Fibroblast of skin of abdomen (primary cell): ENCODE measurements around the gene ZNF836.
A peak's percentile ranks its signal among the peaks of the same experiment; 100 is the strongest.

Source experiments
- DNase-seq: peaks from one replicate; pipeline ENCODE4 v3.0.0-alpha.2; 2013

Gene ZNF836

DNA sequence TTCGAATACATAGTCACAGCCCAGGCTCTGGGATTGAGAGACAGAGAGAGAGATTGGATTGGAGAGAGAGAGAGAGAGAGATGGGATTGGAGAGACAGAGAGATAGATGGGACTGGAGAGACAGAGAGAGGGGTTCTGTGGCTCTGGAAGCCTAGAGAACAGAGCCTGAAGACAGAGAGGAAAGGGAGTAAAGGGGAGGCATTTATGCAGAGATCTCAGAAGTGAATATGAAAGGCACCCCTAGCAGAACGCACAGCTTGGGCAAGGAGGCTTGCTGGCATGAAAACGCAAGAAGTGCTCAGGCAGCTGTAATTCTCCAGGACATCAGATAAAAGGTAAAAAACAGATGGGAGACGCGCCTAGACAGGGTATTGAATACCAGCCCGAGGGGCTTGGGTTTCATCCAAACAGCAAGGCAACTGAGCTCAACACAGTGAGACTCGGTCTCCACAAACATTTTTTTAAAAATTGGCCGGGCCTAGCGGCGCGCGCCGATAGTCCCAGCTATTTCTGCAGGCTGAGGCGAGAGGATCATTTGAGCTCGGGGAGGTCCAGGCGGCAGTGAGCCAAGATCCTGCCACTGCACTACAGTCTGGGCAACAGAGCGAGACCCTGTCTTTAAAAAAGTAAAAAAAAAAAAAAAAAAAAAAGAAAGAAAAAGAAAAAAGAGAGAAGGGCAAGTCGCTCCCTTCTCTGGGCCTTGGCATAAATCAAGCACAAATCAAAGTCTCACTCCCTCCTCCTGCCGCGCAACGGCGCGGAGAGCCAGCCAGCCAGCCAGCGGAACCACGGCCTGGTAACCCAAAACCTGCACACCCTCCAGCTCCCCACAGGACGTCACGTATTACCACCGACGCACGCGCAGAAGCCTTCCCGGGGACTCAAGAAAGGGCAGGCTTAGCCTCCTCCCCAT lies 17.7 kb upstream of the ZNF836 start:
- DNase-seq = no peak

DNA sequence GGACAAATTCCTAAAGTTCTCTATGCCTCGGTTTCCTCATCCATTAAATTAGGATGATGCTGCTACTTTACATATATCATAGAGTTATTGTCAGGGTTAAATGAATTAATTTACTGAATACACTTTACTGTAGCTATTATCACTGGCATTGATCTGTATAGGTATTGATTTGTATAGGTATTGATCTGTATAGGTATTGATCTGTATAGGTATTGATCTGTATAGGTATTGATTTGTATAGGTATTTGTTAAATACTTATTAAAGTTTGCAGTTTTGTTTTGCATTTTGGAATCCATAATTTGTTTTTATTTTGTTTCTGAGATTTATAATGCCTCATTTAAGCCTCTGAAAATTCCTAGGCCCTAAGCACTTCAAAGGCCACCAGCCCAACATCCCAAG lies 16.0 kb upstream of the ZNF836 start:
- DNase-seq = no peak

DNA sequence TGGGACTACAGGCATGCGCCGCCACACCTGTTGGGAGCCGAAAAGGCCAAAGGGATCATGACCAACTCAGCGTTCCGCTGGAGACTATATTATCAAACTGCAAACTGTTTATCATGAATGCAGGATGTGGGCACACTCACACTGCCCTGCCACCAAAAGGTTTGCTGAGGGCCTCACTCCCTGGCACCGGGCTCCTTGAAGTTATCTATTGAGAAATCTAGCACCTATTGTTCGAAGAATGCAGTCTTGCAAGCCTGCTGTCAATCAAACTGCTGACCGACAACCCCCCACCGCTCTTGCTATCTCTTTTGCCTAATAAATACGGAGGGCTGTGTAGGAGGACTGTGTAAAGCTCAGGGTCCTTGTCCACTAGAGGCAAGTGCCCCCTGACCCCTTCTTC lies 5.2 kb upstream of the ZNF836 start:
- no peak for DNase-seq

DNA sequence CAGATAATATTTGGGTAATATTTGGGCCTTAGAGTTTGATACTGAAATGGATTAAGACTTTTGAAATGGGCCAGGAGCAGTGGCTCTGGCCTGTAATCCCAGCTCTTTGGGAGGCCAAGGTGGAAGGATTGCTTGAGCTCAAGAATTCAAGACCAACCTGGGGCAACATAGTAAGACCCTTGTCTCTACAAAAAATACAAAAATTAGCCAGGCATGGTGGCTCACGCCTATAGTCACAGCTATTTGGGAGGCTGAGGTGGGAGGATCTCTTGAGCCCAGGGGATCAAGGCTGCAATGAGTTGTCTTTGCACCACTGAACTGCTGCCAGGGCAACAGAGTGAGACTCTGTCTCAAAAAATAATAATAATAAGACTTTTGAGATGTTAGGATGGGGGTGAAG lies 926 bp upstream of the ZNF836 start:
- no peak for DNase-seq

DNA sequence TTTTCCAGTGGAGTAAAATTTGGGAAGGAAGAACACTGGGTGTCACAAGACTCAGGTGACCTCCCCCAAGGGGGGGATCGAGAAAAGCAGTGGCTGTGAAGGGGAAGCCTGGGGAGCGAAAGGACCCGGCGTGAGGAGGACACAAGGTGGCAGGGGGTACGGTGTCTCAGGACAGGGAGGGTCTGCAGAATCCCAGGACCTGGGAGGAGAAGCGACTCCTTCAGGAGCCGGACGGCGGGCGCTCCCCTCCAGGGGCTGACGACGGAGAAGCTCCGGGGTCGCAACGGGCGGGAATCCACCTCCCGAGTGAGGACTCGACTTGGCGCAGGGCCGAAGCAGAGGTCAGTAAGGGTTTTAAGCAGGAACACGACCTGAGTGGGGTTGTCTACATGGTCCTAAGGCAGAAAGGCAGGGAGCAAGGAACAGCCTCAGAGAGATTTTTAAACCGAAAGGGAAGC lies 529 bp downstream of the ZNF836 start:
- no peak for DNase-seq

DNA sequence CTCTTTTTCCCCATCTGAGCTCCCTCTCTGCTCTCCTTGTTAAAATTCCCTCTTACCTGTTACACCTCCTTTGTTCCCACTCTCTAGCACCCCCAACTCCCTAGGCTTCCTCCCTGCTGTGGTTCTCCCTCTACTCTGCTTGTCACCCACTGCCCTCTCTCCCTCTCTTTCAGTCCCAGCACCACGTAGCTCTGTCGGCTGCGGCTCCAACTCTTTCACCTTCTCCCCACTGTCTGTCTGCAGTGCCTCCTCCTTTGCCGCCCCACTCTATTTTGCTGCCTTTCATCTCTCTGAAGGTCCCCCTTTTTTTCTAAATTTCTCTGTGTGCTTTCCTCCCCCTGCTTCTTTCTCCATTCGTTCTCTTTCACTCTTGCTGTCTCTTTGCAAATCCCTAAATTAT lies 1.1 kb downstream of the ZNF836 start:
- no peak for DNase-seq

DNA sequence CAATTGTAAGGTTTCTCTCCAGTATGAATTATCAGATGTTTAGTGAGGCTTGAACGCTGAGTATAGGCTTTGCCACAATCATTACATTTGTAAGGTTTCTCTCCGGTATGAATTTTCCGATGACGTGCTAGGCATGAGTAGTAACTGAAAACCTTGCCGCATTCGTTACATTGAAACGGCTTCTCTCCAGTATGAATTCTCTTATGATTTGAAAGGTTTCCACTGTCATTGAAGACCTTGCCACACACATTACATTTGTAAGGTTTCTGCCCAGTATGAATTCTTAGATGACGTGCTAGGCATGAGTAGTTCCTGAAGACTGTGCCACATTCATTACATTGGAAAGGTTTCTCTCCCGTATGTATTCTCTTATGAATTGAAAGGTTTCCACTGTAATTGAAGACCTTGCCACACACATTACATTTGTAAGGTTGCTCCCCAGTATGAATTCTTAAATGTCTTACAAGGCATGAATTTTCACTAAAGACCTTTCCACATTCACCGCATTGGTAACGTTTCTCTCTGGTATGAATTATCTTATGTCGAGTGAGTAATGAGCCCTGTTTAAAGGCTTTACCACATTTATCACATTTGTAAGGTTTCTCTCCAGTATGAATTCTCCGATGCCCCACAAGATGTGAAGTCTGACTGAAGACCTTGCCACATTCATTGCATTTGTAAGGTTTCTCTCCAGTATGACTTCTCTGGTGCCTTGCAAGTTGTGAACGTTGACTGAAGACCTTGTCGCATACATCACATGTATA lies 15.6 kb downstream of the ZNF836 start:
- DNase-seq = no peak

DNA sequence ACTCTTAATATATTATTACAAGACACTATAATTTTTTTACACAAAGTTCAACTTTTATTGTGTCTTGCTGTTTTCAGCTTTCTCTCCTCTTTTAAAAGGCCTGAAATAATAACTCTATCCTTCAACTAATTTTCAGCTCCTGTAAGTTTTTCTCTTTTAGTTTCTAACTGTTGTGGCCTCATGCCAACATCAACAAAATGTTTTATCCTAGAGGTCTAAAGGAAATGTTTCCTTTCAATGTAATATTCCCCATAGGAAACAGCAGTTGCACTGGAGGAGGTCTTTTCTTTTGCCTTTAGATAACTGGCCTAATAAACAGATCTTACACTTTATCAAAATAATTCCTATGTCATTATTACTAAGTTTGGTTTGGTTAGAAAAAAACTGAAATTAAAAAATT lies 23.2 kb downstream of the ZNF836 start:
- DNase-seq = no peak

DNA sequence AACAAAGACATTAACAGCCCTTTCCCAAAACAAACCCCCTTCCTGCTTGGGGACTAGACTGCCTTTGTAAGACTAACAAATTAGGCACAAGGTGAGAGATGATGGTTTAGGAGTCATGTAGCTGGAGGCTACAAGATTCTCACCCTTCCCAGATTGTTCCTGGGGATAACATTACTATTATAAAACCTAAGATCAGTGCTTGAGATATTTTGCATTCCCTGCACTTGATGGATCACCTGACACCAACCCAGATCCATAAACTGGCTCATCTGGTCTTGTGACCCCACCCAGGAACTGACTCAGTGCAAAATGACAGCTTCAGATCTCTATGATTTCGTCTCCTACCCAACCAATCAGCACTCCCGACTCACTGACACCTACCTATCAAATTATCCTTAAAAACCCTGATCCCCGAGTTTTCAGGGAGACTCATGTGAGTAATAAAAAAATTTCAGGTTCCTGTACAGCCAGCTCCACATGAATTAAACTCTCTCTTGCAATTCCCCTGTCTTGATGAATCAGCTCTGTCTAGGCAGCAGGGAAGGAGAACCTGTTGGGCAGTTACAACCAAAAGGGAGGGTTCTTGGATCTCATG lies 29.3 kb downstream of the ZNF836 start:
- no peak for DNase-seq

DNA sequence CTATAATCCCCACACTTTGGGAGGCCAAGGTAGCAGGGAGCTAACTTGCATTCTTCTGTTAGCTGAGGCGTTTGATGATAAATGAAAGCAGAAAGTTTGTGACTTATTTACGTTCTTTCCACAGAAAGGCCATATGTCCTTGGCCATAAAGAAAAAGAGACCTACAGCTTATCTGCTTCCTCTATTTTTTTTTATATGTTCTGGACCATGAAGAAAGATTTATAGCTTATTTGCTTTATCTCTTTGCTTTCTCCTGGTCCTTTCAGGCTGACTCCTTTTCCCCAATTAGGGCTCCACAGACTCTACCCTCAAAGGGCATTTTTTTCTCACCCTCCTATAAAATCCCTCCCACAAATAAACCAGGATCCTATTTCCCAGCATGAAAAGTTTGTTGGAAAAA lies 30.2 kb downstream of the ZNF836 start:
- DNase-seq = no peak

DNA sequence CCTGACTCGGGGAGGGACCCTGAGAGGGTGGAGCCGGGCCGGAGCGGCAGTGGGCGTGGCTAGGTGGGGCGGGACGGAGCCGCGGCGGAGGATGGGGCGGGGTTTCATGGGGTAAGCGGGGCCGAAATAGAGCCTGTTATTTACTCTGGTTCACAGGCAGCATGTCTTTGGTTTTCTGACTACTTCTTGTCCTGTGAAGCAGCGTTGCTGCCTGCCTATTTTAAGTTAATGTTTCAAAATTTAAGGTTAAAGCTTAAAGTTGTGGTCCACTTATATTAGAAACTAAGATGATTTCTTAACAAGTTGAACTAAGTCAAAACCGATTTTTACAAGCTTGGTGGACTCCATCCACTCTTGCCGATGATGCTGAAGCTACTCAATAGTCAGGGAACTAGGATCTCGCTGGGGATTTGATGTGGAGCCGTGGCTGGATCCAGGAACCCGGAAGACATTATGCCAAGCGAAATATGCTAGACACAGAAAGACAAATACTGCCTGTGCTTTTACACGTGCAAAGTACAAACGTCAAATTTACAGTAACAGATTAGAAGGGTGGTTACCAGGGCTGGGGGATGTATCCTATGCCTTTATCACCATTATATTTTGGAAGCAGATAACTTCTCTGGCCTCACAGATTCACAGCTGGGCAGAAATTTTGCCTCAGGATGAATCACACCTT lies 31.2 kb downstream of the ZNF836 start:
- DNase-seq = no peak

DNA sequence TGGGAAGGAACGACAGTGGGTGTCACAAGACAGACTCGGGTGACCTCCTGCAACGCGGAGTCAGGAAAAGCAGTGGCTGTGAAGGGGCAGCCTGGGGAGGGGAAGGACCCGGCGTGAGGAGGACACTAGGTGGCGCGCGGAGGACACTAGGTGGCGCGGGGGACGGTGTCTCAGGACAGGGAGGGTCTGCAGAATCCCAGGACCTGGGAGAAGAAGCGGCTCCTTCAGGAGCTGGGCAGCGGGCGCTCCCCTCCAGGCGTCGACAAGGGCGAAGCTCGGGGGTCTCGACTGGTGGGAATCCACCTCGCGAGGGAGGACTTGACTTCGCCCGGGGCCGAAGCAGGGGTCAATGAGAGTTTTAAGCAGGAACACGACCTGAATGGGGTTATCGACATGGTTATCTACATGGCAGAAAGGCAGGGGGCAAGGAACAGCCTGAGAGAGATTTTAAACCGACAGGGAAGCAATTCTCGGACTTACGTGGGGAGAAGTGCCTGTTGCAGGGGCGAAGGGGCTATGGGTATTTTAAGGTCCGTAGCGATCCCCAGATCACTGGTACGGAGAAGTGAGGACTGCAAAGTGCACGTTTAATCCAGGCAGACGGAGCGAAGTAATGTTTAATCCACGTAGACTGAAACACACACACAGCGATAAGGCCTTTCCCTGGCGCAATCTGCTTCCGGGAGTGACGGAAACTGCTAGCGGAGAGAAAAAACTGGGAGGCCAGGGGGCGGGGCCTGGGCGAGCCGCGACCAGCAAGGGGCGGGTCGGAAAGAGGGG lies 32.0 kb downstream of the ZNF836 start, which contains the start of gene ZNF616:
Gene ZNF616, minus strand, starts transcription at position 687 of the 780 bp plus-strand sequence. CDS start 9,426 bp downstream, outside the sequence.
- DNase-seq = peak; percentile 94

DNA sequence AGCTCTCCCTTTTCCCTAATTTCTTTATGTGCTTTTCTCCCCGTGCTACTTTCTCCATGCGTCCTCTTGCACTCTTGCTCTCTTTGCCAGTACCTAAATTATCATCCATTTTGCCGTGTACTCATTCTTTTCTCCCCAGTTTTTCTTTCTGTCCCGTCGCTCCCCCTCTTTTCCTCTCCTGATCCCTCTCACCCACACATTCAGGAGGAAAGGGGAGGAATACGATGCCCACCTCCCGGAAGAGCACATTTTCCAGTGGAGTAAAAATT lies 32.5 kb downstream of the ZNF836 start:
- DNase-seq = no peak

DNA sequence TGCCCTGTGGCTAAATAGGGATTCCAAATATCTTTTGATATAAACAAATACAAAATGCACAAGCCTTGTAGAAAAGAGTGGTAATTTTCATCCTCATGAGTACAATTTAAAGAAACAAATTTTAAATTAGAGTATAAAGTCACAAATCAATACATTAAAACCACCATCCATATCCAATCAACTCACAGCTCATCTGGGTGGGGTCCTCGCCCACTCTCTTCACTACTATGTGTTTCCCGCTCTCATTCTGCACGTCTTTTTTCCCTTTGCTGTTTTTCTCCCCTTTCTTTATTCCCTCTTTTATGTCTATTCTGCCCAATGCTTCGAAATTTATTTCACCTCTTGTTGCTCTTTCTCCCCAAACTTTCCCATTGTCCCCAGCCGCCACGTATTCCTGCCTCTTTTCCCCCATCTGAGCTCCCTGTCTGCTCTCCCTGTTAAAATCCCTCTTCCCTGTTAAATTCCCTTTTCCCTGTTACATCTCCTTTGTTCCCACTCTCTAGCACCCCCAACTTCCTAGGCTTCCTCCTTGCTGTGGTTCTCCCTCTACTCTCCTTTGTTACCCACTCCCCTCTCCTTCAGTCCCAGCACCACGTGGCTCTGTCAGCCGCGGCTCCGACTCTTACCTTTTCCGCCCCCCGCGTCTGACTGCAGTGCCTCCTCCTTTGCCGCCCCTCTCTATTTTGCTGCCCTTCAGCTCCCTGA lies 33.0 kb downstream of the ZNF836 start:
- peak; percentile 32 for DNase-seq

DNA sequence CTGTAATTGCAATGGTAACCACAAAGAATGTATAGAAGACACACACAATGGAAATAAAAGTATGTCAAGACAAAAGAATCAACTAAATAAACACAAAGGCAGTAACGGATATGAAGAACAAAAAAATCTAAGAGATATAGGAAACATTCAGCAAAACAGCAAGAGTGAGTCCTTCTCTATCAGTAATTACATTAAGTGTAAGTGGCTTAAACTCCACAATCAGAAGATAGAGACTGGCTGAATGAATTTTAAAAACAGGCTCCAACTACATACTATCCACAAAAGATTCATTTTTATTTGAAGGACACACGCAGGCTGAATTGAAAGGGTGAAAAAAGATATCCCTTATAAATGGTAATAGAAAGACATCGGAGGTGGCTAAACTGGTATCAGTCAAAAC lies 51.1 kb downstream of the ZNF836 start:
- DNase-seq = no peak

DNA sequence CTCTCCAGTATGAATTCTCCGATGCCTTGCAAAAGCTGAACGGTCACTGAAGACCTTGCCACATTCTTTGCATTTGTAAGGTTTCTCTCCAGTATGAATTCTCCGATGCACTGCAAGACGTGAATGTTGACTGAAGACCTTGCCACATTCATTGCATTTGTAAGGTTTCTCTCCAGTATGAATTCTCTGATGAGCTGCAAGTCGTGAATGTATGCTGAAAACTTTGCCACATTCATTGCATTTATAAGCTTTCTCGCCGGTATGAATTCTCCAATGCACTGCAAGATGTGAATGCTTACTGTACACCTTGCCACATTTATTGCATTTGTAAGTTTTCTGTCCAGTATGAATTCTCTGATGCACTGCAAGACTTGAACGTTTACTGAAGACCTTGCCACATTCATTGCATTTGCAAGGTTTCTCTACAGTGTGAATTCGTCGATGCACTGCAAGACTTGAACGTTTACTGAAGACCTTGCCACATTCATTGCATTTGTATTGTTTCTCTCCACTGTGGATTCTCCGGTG lies 55.8 kb downstream of the ZNF836 start:
- no peak for DNase-seq

DNA sequence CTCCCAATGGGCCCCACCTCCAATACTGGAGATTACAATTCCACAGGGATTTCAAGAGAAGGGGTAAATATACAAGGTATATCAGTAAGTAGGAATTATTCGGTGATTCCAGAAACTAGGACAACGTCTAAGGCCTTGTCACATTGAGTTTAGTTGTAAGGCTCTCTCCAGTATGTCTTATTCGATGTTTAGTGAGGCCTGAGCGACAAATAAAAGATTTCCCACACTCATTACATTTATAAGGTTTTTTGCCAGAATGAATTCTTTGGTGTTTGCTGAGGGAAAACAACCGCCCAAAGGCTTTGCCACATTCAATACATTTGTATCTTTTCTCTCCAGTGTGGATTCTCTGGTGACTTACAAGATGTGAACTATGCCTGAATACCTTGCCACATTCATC lies 56.7 kb downstream of the ZNF836 start:
- no peak for DNase-seq

DNA sequence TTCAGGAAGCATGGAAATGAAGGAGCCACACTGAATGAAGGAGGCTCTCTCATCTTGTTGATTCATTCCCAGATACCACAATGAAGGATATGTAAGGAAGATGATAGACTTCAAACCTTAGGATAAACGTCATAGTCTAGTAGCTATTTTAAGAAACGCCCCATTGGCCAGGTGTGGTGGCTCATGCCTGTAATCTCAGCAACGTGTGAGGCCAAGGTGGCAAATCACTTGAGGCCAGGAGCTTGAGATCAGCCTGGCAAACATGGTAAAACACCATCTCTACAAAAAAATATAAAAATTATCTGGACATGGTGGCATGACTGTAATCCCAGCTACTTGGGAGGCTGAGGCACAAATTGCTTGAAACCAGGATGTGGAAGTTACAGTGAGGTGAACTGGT lies 58.8 kb downstream of the ZNF836 start:
- no peak for DNase-seq

DNA sequence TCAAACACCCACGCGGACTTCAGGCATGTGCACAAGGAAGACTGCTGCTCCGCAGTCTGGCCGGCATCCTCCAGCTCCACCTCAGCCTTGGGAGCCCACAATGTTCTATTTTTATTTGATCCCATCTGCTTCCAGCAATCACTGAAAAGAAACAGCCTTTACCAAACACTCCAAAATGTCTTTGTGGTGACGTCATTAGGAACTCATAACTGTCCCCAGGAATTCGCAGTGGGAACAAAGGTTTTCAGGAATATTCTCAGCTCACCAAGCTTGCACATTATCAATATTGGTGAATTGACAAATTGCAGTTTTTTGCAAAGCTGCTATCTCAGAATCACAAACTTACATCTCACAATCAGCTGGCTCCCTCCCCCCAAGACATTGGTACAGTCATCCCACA lies 60.6 kb downstream of the ZNF836 start:
- no peak for DNase-seq
